HepG2 (cell line): ENCODE results near the gene OR10V1. TPM values are rescaled to one million over a fixed set of nuclear protein-coding genes. Genes with fewer than 3 reads are reported as not detected.

Experiments used
- ATAC-seq: fragments of 200-7000 bp; cut with Tn5 transposase; 3 replicates; pipeline ENCODE4 v1.9.1; 2020; ENCODE audit warnings: mild to moderate bottlenecking, moderate library complexity
- Bru-seq: library from RNA; stranded (reverse); fragments of 400-500 nt; gene quantifications from one replicate; lab custom pipeline; 2021; lab: Mats Ljungman, UMichigan
- BruChase-seq, 2 experiments: library from RNA; stranded (reverse); fragments of 400-500 nt; gene quantifications; one replicate each; lab custom pipeline; 2021; lab: Mats Ljungman, UMichigan
- BruUV-seq: library from RNA; stranded (reverse); fragments of 400-500 nt; replicated peaks from 2 replicates; lab custom pipeline; 2021; lab: Mats Ljungman, UMichigan
- CTCF ChIA-PET: fragments of 300-600 bp; formaldehyde crosslinking; extraction: SDS; loops from one replicate; lab custom pipeline; 2021; ENCODE audit warnings: low total read pairs, inconsistent platforms, low intra/inter-chr PET ratio; lab: Yijun Ruan, JAX
- POLR2A ChIA-PET: fragments of 350-600 bp; sonication (Branson Sonifier 250); formaldehyde crosslinking; loops from one replicate; lab custom pipeline; 2020; ENCODE audit warnings: antibody characterized with exemption, inconsistent platforms; lab: Yijun Ruan, JAX
- DNase-seq: peaks from one replicate; pipeline ENCODE4 v3.0.0-alpha.2; 2015; ENCODE audit warnings: low spot score
- FAIRE-seq: peaks from 3 replicates; lab custom pipeline; 2011; peaks lifted over from hg19 to GRCh38; lab: Jason Lieb, UNC
- H2AFZ ChIP-seq: one replicate; pipeline ENCODE4 v1.6.1; 2011; ENCODE audit warnings: low read length, inconsistent platforms
- H3K27ac ChIP-seq: fragments of 300-600 bp; 3 replicates; pipeline ENCODE4 v1.8.0; 2011; ENCODE audit warnings: mixed run types, mild to moderate bottlenecking, mixed read lengths, low read length, inconsistent platforms; ENCODE audit not compliant: insufficient read depth; ENCODE audit errors: extremely low read length
- H3K27me3 ChIP-seq, 2 experiments: fragments of 200-600 bp in 1 of 2; 2 replicates in 1 of 2; 3 replicates in 1 of 2; pipeline versions ENCODE4 v1.6.0 to v1.8.0; 2011; ENCODE audit warnings: low read length in 2 of 2, mild to moderate bottlenecking in 2 of 2, moderate library complexity in 2 of 2, inconsistent platforms in 1 of 2; ENCODE audit not compliant: insufficient read depth in 2 of 2, control insufficient read depth in 1 of 2
- H3K36me3 ChIP-seq, 2 experiments: fragments of 200-600 bp in 1 of 2; replicated peaks in 1 of 2; 2 replicates in 1 of 2; 3 replicates in 1 of 2; pipeline versions ENCODE4 v1.5.1 to v1.8.0; 2011; ENCODE audit warnings: low read length in 2 of 2, inconsistent platforms in 1 of 2; ENCODE audit not compliant: insufficient read depth in 2 of 2, control insufficient read depth in 1 of 2
- H3K4me1 ChIP-seq: 2 replicates; pipeline ENCODE4 v1.5.1; 2012; ENCODE audit warnings: low read length, inconsistent platforms; ENCODE audit not compliant: insufficient read depth
- H3K4me2 ChIP-seq: 2 replicates; pipeline ENCODE4 v1.6.0; 2011; ENCODE audit warnings: low read depth, low read length, inconsistent platforms
- H3K4me3 ChIP-seq, 3 experiments: fragments of 200-600 bp in 1 of 3; sonication (generic), shearing (Covaris generic) in 1 of 3; replicated peaks in 1 of 3; 2 replicates each; pipeline ENCODE4 v1.5.1; 2011 to 2016; ENCODE audit warnings: low read length in 3 of 3, inconsistent platforms in 2 of 3, low read depth in 2 of 3, mild to moderate bottlenecking in 2 of 3, control low read depth in 1 of 3, mixed read lengths in 1 of 3; ENCODE audit not compliant: insufficient read depth in 1 of 3
- H3K79me2 ChIP-seq: one replicate; pipeline ENCODE4 v1.6.1; 2011; ENCODE audit warnings: low read length, inconsistent platforms; ENCODE audit not compliant: insufficient read depth
- H3K9ac ChIP-seq: 2 replicates; pipeline ENCODE4 v1.6.0; 2011; ENCODE audit warnings: mild to moderate bottlenecking, low read depth, low read length, inconsistent platforms; ENCODE audit not compliant: insufficient read depth
- H3K9me3 ChIP-seq: 2 replicates; pipeline ENCODE4 v1.5.1; 2012; ENCODE audit warnings: mild to moderate bottlenecking, low read length
- H4K20me1 ChIP-seq: 2 replicates; pipeline ENCODE4 v1.6.0; 2011; ENCODE audit warnings: inconsistent platforms, mild to moderate bottlenecking, low read length, moderate library complexity; ENCODE audit not compliant: insufficient read depth
- CC2D1A ChIP-seq: sonication (generic); formaldehyde crosslinking; IDR thresholded peaks from 2 replicates; pipeline ENCODE4 v1.8.1; 2023; ENCODE audit warnings: mild to moderate bottlenecking, missing genetic modification reagents
- ISX ChIP-seq: sonication (generic); formaldehyde crosslinking; conservative IDR thresholded peaks from 2 replicates; pipeline ENCODE4 v1.5.0; 2020; ENCODE audit warnings: missing genetic modification reagents
- NFRKB ChIP-seq: fragments of 450-650 bp; IDR thresholded peaks from 2 replicates; pipeline ENCODE4 v1.6.1; 2017
- PCBP1 ChIP-seq: fragments of 200-400 bp; formaldehyde crosslinking; IDR thresholded peaks from 2 replicates; pipeline ENCODE4 v1.6.1; 2017; ENCODE audit warnings: mild to moderate bottlenecking, low read depth, low read length, borderline replicate concordance
- TRIM24 ChIP-seq: sonication (generic); formaldehyde crosslinking; IDR thresholded peaks from 2 replicates; pipeline ENCODE4 v1.8.0; 2022; ENCODE audit warnings: mild to moderate bottlenecking, missing genetic modification reagents
- ZNF136 ChIP-seq: sonication (generic); formaldehyde crosslinking; IDR thresholded peaks from 2 replicates; pipeline ENCODE4 v1.8.1; 2022; ENCODE audit warnings: low read depth, mild to moderate bottlenecking, moderate library complexity, missing genetic modification reagents
- ZNF232 ChIP-seq: sonication (generic); formaldehyde crosslinking; IDR thresholded peaks from 2 replicates; pipeline ENCODE4 v1.4.0; 2020; ENCODE audit warnings: missing genetic modification reagents, borderline replicate concordance
- ZNF234 ChIP-seq: sonication (generic); formaldehyde crosslinking; conservative IDR thresholded peaks from 2 replicates; pipeline ENCODE4 v1.5.1; 2020; ENCODE audit warnings: mild to moderate bottlenecking, missing genetic modification reagents
- ZNF235 ChIP-seq: sonication (generic); formaldehyde crosslinking; IDR thresholded peaks from 2 replicates; pipeline ENCODE4 v1.8.1; 2023; ENCODE audit warnings: mild to moderate bottlenecking, missing genetic modification reagents, borderline replicate concordance
- ZNF589 ChIP-seq: sonication (generic); formaldehyde crosslinking; conservative IDR thresholded peaks from 2 replicates; pipeline ENCODE4 v1.8.0; 2022; ENCODE audit warnings: mild to moderate bottlenecking, moderate library complexity, missing genetic modification reagents
- WGBS: methylation state at CpG from one replicate; pipeline ENCODE4 v1.1.6; 2017; ENCODE audit warnings: low lambda C conversion rate; 5-methylcytosine and 5-hydroxymethylcytosine counted together
- in situ Hi-C: cut with HindIII; loops from 2 replicates; pipeline ENCODE4 v1.10.0; 2017; ENCODE audit warnings: low pct_unique_long_range_greater_than_20kb; ENCODE audit not compliant: extremely low pct_ligation_motif_present
- intact Hi-C: fragments of 100-400 bp; cut with micrococcal nuclease; formaldehyde crosslinking; loops from one replicate; pipeline ENCODE4 v1.10.0; 2022; ENCODE audit not compliant: unreplicated experiment
- long read RNA-seq, 2 experiments: library from RNA in 1 of 2; library from polyadenylated mRNA in 1 of 2; stranded (forward) in 1 of 2; unstranded in 1 of 2; transcript quantifications; one replicate each; pipeline ENCODE4 v2.0.0, GENCODE V29; 2019 to 2022
- polyA minus RNA-seq, 3 experiments: library from RNA; depleted of rRNA, polyadenylated mRNA; stranded (reverse); fragments of >200 nt; gene quantifications; 2 replicates each; pipeline ENCODE4 v1.2.3, GENCODE V29; 2011; ENCODE audit warnings: low replicate concordance in 1 of 3
- polyA plus RNA-seq, 8 experiments: library from polyadenylated mRNA; depleted of rRNA in 3 of 8; stranded (reverse) in 7 of 8; unstranded in 1 of 8; fragments of >200 nt; fragmentation: Illumina TruSeq in 4 of 8; extraction: Trizol in 4 of 8; gene quantifications; 2 replicates each; pipeline versions ENCODE4 v1.2.1 to v1.2.3, GENCODE V29; 2011 to 2016; ENCODE audit warnings: low read depth in 4 of 8, missing spikeins in 1 of 8, mixed read lengths in 1 of 8; ENCODE audit not compliant: insufficient read depth in 1 of 8
- total RNA-seq, 5 experiments: library from RNA; depleted of rRNA; stranded (reverse); fragments of >200 nt; fragmentation: Illumina TruSeq; extraction: Trizol; gene quantifications; 2 replicates each; pipeline ENCODE4 v1.2.3, GENCODE V29; 2016; ENCODE audit warnings: low read depth in 1 of 5
- TF ChIP-seq, protein P1 (sequence below): sonication (generic); formaldehyde crosslinking; IDR thresholded peaks from 2 replicates; pipeline ENCODE4 v1.9.0; 2022; ENCODE audit warnings: missing genetic modification reagents, mild to moderate bottlenecking, borderline replicate concordance
- TF ChIP-seq, protein P2 (sequence below): sonication (generic); formaldehyde crosslinking; IDR thresholded peaks from 2 replicates; pipeline ENCODE4 v1.4.0; 2020; ENCODE audit warnings: missing genetic modification reagents, borderline replicate concordance
- TF ChIP-seq, protein P3 (sequence below): conservative IDR thresholded peaks from 2 replicates; pipeline ENCODE4 v1.6.1; 2018; ENCODE audit warnings: missing genetic modification reagents

The OR10V1 gene, protein sequence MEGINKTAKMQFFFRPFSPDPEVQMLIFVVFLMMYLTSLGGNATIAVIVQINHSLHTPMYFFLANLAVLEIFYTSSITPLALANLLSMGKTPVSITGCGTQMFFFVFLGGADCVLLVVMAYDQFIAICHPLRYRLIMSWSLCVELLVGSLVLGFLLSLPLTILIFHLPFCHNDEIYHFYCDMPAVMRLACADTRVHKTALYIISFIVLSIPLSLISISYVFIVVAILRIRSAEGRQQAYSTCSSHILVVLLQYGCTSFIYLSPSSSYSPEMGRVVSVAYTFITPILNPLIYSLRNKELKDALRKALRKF
- not detected in 2 replicates for total RNA-seq (2016; rRNA removed; fragmentation: Illumina TruSeq; extraction: Trizol)
- total RNA-seq (2016; cell fraction: cytosol; rRNA removed; fragmentation: Illumina TruSeq; extraction: Trizol; ENCODE audit: low read depth), result not detected in 2 replicates
- not detected in 2 replicates for total RNA-seq (2016; cell fraction: insoluble cytoplasmic fraction; rRNA removed; fragmentation: Illumina TruSeq; extraction: Trizol)
- not detected in 2 replicates for total RNA-seq (2016; cell fraction: membrane; rRNA removed; fragmentation: Illumina TruSeq; extraction: Trizol)
- not detected in 2 replicates for total RNA-seq (2016; cell fraction: nucleus; rRNA removed; fragmentation: Illumina TruSeq; extraction: Trizol)
- polyA plus RNA-seq (2011; rRNA removed), result not detected in 2 replicates
- polyA plus RNA-seq (2011; cell fraction: cytosol; rRNA removed), result not detected in 2 replicates
- not detected in 2 replicates for polyA plus RNA-seq (2011; cell fraction: nucleus; rRNA removed)
- polyA plus RNA-seq (2012), result not detected in 2 replicates
- polyA plus RNA-seq (2016; cell fraction: cytosol; fragmentation: Illumina TruSeq; extraction: Trizol; ENCODE audit: low read depth), result not detected in 2 replicates
- polyA plus RNA-seq (2016; cell fraction: insoluble cytoplasmic fraction; fragmentation: Illumina TruSeq; extraction: Trizol; ENCODE audit: low read depth), result not detected in 2 replicates
- not detected in 2 replicates for polyA plus RNA-seq (2016; cell fraction: membrane; fragmentation: Illumina TruSeq; extraction: Trizol; ENCODE audit: low read depth)
- polyA plus RNA-seq (2016; cell fraction: nucleus; fragmentation: Illumina TruSeq; extraction: Trizol; ENCODE audit: insufficient read depth, low read depth), result not detected in 2 replicates
- not detected in 2 replicates for polyA minus RNA-seq (2011; rRNA and poly(A)+ RNA removed; ENCODE audit: low replicate concordance)
- not detected in 2 replicates for polyA minus RNA-seq (2011; cell fraction: cytosol; rRNA and poly(A)+ RNA removed)
- polyA minus RNA-seq (2011; cell fraction: nucleus; rRNA and poly(A)+ RNA removed), result not detected in 2 replicates
- Bru-seq, nascent RNA, result not detected
- not detected for BruChase-seq, experiment 1, labeled RNA remaining after a 6-hour chase
- BruChase-seq, experiment 2, labeled RNA remaining after a 2-hour chase, result not detected
- long read RNA-seq, experiment 1, result 0 reads
- long read RNA-seq, experiment 2, result 0 reads

DNA sequence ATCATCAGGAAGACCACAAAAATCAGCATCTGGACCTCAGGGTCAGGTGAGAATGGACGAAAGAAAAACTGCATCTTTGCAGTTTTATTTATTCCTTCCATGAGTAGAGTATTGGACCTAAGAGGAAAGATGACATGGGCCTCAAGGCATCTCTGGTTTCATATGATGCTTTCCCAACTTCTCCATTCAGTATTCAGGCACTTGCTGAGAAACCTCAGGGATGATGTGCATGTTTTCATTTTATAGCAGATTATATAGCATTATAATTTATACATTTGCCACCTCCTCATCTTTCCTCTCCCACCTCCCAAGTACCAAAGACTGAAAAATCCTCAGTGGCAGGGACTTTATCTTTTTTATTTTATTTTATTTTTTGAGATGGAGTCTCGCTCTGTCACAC, at the start of gene OR10V1:
Gene OR10V1, minus strand, starts transcription at position 101 of the 400 bp plus-strand sequence. Its CDS starts 0 bp downstream, at position 101.
- no TSS peak for BruUV-seq
- no peak within 1 kb of the TSS for H2AFZ ChIP-seq
- no peaks in the 10 kb centered on the region for H3K36me3 ChIP-seq
- no peak within 1 kb of the TSS for H3K9ac ChIP-seq
- intact Hi-C loops, result no loop called here
- H3K4me1 ChIP-seq, result no peaks in the 10 kb centered on the region
- no peak within 1 kb of the TSS for H3K27ac ChIP-seq
- no peaks in the 10 kb centered on the region; a peak in 1 of 5 replicates for H3K27me3 ChIP-seq
- no peaks in the 10 kb centered on the region for H3K9me3 ChIP-seq
- WGBS, result 0% methylated on average over 2 of the region's 2 CpGs
- no peak within 1 kb of the TSS for H3K4me2 ChIP-seq
- H3K4me3 ChIP-seq, result no peak within 1 kb of the TSS
- ChIA-PET CTCF (no interaction called here), POLR2A (no interaction called here)
- ATAC-seq (no peak), FAIRE-seq (no peak), DNase-seq (no peak)
- in situ Hi-C loops, result no loop called here
- no peaks in the 10 kb centered on the region for H4K20me1 ChIP-seq
- no peaks in the 10 kb centered on the region for H3K79me2 ChIP-seq
- TF ChIP-seq ZNF234 (CRISPR knock-in tag) (no peak), CC2D1A (CRISPR knock-in tag) (no peak), ZNF235 (CRISPR knock-in tag) (no peak), NFRKB (no peak), ZNF589 (CRISPR knock-in tag) (no peak), PCBP1 (no peak), ISX (no peak), TRIM24 (CRISPR knock-in tag) (no peak), ZNF232 (CRISPR knock-in tag) (no peak), ZNF136 (CRISPR knock-in tag) (no peak)
- TF ChIP-seq, protein P1, sequence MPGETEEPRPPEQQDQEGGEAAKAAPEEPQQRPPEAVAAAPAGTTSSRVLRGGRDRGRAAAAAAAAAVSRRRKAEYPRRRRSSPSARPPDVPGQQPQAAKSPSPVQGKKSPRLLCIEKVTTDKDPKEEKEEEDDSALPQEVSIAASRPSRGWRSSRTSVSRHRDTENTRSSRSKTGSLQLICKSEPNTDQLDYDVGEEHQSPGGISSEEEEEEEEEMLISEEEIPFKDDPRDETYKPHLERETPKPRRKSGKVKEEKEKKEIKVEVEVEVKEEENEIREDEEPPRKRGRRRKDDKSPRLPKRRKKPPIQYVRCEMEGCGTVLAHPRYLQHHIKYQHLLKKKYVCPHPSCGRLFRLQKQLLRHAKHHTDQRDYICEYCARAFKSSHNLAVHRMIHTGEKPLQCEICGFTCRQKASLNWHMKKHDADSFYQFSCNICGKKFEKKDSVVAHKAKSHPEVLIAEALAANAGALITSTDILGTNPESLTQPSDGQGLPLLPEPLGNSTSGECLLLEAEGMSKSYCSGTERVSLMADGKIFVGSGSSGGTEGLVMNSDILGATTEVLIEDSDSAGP (CRISPR knock-in tag), result no peak
- TF ChIP-seq, protein P2, sequence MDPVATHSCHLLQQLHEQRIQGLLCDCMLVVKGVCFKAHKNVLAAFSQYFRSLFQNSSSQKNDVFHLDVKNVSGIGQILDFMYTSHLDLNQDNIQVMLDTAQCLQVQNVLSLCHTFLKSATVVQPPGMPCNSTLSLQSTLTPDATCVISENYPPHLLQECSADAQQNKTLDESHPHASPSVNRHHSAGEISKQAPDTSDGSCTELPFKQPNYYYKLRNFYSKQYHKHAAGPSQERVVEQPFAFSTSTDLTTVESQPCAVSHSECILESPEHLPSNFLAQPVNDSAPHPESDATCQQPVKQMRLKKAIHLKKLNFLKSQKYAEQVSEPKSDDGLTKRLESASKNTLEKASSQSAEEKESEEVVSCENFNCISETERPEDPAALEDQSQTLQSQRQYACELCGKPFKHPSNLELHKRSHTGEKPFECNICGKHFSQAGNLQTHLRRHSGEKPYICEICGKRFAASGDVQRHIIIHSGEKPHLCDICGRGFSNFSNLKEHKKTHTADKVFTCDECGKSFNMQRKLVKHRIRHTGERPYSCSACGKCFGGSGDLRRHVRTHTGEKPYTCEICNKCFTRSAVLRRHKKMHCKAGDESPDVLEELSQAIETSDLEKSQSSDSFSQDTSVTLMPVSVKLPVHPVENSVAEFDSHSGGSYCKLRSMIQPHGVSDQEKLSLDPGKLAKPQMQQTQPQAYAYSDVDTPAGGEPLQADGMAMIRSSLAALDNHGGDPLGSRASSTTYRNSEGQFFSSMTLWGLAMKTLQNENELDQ (CRISPR knock-in tag), result no peak
- TF ChIP-seq, protein P3, sequence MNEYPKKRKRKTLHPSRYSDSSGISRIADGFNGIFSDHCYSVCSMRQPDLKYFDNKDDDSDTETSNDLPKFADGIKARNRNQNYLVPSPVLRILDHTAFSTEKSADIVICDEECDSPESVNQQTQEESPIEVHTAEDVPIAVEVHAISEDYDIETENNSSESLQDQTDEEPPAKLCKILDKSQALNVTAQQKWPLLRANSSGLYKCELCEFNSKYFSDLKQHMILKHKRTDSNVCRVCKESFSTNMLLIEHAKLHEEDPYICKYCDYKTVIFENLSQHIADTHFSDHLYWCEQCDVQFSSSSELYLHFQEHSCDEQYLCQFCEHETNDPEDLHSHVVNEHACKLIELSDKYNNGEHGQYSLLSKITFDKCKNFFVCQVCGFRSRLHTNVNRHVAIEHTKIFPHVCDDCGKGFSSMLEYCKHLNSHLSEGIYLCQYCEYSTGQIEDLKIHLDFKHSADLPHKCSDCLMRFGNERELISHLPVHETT (CRISPR knock-in tag), result no peak
